Neural cell (in vitro differentiated cells): ENCODE results near the gene PCSK1.

ENCODE experiments used
- CTCF ChIP-seq: fragments of 450-650 bp; IDR thresholded peaks from 2 replicates; pipeline ENCODE4 v1.5.1; 2014; ENCODE audit warnings: antibody characterized with exemption, mild to moderate bottlenecking, moderate library complexity; ENCODE audit not compliant: poor library complexity, severe bottlenecking
- EP300 ChIP-seq: fragments of 450-650 bp; conservative IDR thresholded peaks from 2 replicates; pipeline ENCODE4 v1.6.1; 2014; ENCODE audit warnings: antibody characterized with exemption, mild to moderate bottlenecking, moderate library complexity; ENCODE audit not compliant: poor library complexity, severe bottlenecking

GRCh38 chr5:96474073-96474472 is 41.0 kb upstream of the PCSK1 start:
- TF ChIP-seq EP300 (no peak), CTCF (no peak)
